HG02981 (cell line): Measurements from ENCODE around the gene TAF4.
"Not testable (repeated sequence)": the region's sequence is repeated elsewhere in the genome, so short reads cannot be mapped to it uniquely, and the experiment has no call there.

Experiments used
- ATAC-seq: cut with Tn5 transposase; IDR thresholded peaks from one replicate; pipeline ENCODE4 v1.9.1; 2021; ENCODE audit warnings: mild to moderate bottlenecking, moderate library complexity; ENCODE audit not compliant: unreplicated experiment

Gene TAF4

GRCh38 chr20:62004614-62005013 is 61.1 kb downstream of the TAF4 start:
- ATAC-seq = no peak

- no peak for ATAC-seq
These were observed 61.9 kb downstream of the TAF4 start for GRCh38 chr20:62003567-62004405.

DNA sequence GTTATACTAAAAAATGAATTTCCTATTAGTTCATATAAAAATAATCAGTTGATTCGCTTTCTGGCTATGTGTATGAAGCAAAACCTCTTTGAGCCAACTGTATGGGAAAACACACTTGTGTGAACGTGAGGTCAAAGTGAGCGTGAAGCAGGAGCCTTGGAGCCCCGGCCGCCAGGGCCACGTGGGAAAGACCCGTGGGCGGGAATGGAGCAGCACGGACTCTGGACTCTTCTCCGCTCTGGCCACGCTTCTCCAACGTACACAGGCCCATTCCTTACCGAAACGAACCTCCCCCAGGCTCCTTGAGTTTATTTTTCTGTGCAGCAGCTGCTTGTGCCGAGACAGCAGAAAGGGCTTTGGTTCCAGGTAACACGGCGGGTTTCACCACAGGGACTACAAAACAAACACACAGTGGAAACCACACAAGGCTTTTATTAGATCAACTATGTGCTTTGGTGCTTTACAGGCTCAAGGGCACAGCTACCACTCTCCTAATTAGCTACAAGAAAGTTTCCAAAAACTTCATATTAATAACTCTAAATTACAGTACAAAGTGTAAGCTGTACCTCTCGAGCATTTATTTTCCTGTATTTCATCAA is 62.7 kb downstream of the TAF4 start:
- ATAC-seq = no peak

DNA sequence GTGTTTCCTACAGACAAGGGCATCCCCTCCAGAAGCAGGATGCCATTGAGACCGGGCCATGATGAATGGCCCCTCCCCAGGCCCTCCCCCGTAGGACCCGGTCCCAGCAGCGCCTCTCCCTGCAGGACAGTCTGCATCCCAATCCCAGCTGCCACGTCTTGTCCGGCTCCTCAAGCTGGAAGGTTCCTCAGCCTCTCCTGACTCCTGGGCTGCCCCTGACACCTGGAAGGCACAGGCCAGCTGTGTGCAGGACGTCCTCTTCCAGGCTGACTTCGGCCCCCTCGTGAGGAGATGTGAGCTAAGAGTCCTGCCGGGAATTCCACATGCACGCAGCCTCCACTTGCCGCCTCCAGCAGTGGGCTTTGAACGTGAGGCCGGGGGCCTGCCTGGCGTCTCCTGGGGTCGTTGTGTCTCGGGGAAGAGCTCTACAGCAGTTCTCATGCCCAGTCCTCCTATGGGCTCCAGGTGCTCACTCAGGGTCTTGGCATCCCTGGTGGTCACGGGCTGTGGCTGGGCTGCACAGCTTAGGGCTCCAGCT is 64.4 kb downstream of the TAF4 start:
- no peak for ATAC-seq

DNA sequence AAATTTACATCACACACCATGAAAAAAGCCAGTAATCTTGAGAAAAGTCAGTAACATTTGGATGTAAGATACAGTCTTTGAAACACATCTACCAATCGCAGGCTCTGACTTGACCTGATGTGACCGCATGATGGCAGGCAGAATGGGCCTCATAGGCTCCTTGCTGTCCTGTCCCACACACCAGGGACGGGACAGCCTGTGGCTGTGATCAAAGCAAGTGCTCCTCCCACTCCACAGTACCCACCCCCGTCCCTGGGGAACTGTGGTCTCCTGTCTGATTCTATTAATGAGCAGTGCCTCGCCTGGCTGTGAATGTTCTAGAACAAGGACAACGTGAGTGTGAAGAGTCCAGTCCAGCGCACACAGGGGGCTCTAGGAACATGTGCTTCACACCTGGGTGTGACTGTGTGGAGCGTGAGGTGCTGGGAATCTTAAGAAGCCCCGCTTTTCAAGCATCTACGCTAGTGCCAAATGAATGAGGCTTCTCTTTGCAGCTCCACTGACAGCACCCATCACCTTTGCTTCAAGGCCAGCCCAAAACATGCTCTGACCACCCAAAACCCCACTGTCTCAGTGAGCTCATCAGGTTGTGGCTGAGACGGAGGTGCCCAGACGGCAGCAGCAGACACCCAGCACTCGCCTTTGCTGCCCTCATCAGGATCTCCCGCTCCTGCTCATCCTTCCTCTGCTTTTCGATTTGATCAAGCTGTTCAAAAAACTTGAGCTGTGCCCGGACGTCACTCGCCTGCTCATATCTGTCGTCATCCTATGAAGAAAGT is 67.1 kb downstream of the TAF4 start:
- no peak for ATAC-seq

GRCh38 chr20:61997891-61998290 is 67.8 kb downstream of the TAF4 start:
- ATAC-seq = no peak

DNA sequence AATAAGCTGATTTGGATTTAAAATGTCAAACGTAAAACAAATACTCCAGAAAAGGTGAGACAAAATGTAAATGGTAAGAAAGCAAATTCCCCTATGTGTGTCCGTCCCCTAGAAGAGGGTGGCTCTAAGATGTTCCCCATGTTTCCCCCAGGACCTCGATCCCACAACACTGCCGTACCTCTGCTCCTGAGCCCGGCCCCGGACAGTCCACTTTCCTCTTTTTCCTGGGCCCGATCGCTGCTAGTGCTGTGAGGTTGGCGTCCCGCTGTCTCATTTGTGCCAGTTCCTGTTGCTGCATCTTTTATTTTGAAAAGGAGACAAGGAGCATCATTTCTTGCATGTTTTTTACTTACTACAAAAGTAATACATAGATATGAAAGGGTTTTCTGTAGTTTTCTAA is 68.3 kb downstream of the TAF4 start:
- ATAC-seq = no peak

GRCh38 chr20:61994546-61994945 is 71.1 kb downstream of the TAF4 start:
- no peak for ATAC-seq

- ATAC-seq = no peak
These were observed 72.6 kb downstream of the TAF4 start for GRCh38 chr20:61993058-61993457.

GRCh38 chr20:61991476-61991875 is 74.2 kb downstream of the TAF4 start:
- ATAC-seq = no peak

DNA sequence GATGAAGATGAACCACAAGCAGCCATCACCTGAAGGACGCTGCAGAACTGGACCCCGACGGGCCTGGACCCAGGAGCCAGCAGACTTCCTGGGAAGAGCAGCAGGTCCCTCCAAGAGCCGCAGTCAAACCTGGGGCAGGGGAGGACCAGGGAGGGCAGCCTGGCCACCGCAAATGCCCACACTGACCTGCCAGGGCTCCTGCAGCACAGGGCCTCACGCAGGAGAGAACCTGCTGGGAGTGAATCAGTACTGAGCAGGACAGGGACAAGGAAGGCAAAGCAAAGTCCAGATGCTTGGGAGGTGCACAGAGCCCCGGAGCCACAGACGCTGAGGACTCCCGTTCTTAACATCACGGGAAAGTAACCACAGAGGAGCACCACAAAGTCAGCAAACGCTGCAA is 75.2 kb downstream of the TAF4 start:
- no peak for ATAC-seq

DNA sequence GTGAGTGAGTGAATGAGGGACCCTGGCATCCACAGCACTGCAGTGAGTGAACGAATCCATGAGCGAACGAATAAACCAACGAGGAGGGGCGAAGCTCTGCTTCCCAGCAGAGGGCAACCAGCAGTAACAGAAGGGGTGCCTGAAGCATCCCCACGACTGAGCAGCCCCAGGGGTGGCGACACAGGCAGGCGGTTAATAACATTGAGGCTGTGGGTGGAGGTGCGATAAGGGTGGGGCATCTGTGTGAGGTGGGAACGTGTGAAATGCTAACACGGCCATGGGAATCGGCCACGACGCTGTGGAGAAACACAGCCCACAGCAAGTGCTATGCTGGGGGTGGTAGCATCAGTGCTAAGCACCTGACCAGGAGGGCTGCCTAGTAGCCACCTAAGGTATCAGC is 75.9 kb downstream of the TAF4 start:
- no peak for ATAC-seq

GRCh38 chr20:61988665-61989064 is 77.0 kb downstream of the TAF4 start:
- no peak for ATAC-seq

DNA sequence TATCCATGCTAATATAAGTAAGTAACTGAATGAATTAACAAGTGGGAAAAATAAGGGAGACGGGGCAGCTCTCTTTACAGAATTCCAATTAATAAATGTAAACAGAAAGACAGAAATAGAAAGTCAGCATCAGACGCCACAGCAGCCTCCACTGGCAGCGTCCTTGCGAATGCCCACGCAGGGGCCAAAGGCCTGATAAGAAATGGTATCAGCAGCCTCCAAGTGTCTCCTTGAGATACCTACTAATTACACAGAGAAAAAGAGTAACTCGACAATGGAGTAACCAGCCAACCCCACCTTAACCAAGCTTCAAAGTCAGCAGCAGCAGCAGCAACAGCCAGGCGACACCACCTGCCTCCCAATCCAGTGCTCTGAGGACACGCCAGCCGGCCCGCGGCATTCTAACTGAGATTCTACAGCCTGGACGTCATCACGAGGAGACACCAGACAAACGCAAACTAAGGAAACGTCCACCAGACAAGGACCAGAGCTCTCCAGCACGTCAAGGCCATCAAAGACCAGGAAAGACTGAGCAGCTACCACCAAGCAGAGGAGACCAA is 78.8 kb downstream of the TAF4 start:
- ATAC-seq = no peak

GRCh38 chr20:61985096-61985495 is 80.6 kb downstream of the TAF4 start:
- ATAC-seq = no peak

GRCh38 chr20:61984431-61984830 is 81.2 kb downstream of the TAF4 start:
- not testable (repeated sequence) for ATAC-seq

- ATAC-seq = no peak
These were observed 81.7 kb downstream of the TAF4 start for GRCh38 chr20:61983965-61984364.

- ATAC-seq = no peak
These were observed 82.7 kb downstream of the TAF4 start for GRCh38 chr20:61982951-61983315.

DNA sequence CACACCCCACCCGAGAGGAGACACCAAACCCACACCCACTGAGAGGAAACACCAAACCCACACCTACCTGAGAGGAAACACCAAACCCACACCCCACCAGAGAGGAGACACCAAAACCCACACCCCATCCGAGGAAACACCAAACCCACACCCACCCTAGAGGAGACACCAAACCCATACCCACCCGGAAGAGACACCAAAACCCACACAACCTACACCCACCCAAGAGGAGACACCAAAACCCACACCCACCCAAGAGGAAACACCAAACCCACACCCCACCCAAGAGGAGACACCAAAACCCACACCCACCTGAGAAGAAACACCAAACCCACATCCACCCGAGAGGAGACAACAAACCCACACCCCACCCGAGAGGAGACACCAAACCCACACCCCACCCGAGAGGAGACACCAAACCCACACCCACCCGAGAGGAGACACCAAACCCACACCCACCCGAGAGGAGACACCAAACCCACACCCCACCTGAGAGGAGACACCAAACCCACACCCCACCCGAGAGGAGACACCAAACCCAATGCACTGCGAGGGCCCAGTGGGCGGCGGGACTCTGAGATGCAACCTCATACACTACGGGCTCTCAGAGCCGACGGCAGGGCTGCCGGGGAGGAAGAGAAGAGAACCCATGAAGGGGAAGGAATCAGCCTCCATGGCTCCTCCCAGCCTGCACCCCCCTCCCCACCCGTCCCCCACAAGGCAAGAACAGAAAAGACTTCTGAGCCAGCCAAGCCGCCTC is 83.3 kb downstream of the TAF4 start:
- ATAC-seq = no peak

DNA sequence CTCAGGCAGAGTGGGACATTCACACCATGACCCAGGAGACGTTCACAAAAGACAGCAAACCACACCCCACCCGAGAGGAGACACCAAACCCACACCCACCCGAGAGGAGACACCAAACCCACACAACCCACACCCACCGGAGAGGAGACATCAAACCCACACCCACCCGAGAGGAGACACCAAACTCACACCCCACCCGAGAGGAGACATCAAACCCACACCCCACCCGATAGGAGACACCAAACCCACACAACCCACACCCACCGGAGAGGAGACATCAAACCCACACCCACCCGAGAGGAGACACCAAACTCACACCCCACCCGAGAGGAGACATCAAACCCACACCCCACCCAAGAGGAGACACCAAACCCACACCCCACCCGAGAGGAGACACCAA is 84.0 kb downstream of the TAF4 start:
- not testable (repeated sequence) for ATAC-seq
